Astrocyte of the spinal cord (primary cell): ENCODE results near the gene CDC42BPA.
"Not testable (repeated sequence)": the region's sequence is repeated elsewhere in the genome, so short reads cannot be mapped to it uniquely, and the experiment has no call there.

Source experiments
- DNase-seq: peaks from one replicate; pipeline ENCODE4 v3.0.0; 2011; ENCODE audit warnings: low read depth, low spot score
- H3K4me3 ChIP-seq: 2 replicates; pipeline ENCODE4 v1.5.1; 2011; ENCODE audit warnings: low read depth, mild to moderate bottlenecking, low read length, moderate library complexity
- in situ Hi-C: cut with HindIII; loops from 2 replicates; pipeline ENCODE4 v1.10.0; 2017; ENCODE audit warnings: low sequenced_read_pairs
- TF ChIP-seq, protein P1 (sequence below): IDR thresholded peaks from 2 replicates; pipeline ENCODE4 v1.5.1; 2012; ENCODE audit warnings: low read depth, mild to moderate bottlenecking, low read length, inconsistent platforms

CDC42BPA gene

GRCh38 chr1:226960944-226961765, 357.1 kb downstream of the CDC42BPA start:
- in situ Hi-C loops = no loop called here
- no peak overlapping the region for H3K4me3 ChIP-seq
- TF ChIP-seq, protein P1, sequence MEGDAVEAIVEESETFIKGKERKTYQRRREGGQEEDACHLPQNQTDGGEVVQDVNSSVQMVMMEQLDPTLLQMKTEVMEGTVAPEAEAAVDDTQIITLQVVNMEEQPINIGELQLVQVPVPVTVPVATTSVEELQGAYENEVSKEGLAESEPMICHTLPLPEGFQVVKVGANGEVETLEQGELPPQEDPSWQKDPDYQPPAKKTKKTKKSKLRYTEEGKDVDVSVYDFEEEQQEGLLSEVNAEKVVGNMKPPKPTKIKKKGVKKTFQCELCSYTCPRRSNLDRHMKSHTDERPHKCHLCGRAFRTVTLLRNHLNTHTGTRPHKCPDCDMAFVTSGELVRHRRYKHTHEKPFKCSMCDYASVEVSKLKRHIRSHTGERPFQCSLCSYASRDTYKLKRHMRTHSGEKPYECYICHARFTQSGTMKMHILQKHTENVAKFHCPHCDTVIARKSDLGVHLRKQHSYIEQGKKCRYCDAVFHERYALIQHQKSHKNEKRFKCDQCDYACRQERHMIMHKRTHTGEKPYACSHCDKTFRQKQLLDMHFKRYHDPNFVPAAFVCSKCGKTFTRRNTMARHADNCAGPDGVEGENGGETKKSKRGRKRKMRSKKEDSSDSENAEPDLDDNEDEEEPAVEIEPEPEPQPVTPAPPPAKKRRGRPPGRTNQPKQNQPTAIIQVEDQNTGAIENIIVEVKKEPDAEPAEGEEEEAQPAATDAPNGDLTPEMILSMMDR = no peak
- DNase-seq = no peak

DNA sequence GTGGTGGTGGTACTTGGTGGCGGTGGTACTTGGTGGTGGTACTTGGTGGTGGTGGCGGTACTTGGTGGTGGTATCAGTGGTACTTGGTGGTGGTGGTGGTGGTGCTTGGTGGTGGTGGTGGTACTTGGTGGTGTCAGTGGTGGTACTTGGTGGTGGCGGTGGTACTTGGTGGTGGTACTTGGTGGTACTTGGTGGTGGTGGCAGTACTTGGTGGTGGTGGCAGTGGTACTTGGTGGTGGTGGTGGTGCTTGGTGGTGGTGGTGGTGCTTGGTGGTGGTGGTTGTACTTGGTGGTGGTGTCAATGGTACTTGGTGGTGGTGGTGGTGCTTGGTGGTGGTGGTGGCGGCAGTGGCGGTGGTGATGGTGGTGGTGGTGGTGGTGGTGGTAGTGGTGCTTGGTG, 358.0 kb downstream of the CDC42BPA start:
- in situ Hi-C loops = no loop called here
- TF ChIP-seq, protein P1 = no peak
- H3K4me3 ChIP-seq = no peak overlapping the region
- DNase-seq = no peak

DNA sequence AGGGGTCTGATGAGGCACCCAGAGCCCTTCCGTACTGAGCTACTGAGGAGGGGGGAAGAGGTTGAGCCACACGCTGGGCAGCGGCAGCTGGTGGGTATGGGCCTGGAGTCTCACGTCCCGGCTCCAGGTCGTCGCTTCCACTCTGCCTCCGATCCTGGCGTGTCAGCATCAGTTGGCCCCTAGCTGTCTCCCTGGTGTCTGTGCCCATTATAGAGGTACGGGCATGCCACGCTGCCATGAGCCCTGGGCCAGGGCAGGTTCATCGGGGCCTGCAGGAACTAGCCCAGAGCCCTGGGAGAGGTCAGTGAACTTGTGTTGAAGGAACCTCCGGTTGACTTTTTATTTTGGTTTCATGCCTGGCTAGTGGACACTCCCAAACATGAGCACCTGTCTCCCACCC, 360.0 kb downstream of the CDC42BPA start:
- in situ Hi-C loops = no loop called here
- DNase-seq = no peak
- TF ChIP-seq, protein P1 = no peak
- H3K4me3 ChIP-seq = no peak overlapping the region

GRCh38 chr1:226957714-226958113, 360.6 kb downstream of the CDC42BPA start:
- in situ Hi-C loops = no loop called here
- TF ChIP-seq, protein P1 = no peak
- no peak for DNase-seq
- no peak overlapping the region for H3K4me3 ChIP-seq

GRCh38 chr1:226956942-226957713, 361.2 kb downstream of the CDC42BPA start:
- TF ChIP-seq, protein P1 = no peak
- no peak overlapping the region for H3K4me3 ChIP-seq
- no peak for DNase-seq
- in situ Hi-C loops = no loop called here

DNA sequence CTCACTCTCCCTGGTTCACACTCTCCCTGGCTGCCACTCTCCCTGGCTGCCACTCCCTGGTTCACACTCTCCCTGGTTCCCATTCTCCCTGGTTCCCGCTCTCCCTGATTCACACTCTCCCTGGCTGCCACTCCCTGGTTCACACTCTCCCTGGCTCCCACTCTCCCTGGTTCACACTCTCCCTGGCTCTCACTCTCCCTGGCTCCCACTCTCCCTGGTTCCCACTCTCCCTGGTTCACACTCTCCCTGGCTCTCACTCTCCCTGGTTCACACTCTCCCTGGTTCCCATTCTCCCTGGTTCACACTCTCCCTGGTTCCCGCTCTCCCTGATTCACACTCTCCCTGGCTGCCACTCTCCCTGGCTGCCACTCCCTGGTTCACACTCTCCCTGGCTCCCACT, 362.4 kb downstream of the CDC42BPA start:
- H3K4me3 ChIP-seq, DNase-seq, in situ Hi-C loops: not testable (repeated sequence)

GRCh38 chr1:226954777-226955176, 363.5 kb downstream of the CDC42BPA start:
- in situ Hi-C loops = no loop called here
- TF ChIP-seq, protein P1 = no peak
- no peak for DNase-seq
- H3K4me3 ChIP-seq = no peak overlapping the region
